NCI-H2081 treated with DMSO at 0.1 percent for 48 hours (cell line): ENCODE data around the gene FNDC3B.

ENCODE experiments used
- DNase-seq: peaks from one replicate; lab custom pipeline; 2025; lab: John Stamatoyannopoulos, UW

Gene FNDC3B

GRCh38 chr3:172136330-172136729 is 97.0 kb downstream of the FNDC3B start:
- no peak for DNase-seq

DNA sequence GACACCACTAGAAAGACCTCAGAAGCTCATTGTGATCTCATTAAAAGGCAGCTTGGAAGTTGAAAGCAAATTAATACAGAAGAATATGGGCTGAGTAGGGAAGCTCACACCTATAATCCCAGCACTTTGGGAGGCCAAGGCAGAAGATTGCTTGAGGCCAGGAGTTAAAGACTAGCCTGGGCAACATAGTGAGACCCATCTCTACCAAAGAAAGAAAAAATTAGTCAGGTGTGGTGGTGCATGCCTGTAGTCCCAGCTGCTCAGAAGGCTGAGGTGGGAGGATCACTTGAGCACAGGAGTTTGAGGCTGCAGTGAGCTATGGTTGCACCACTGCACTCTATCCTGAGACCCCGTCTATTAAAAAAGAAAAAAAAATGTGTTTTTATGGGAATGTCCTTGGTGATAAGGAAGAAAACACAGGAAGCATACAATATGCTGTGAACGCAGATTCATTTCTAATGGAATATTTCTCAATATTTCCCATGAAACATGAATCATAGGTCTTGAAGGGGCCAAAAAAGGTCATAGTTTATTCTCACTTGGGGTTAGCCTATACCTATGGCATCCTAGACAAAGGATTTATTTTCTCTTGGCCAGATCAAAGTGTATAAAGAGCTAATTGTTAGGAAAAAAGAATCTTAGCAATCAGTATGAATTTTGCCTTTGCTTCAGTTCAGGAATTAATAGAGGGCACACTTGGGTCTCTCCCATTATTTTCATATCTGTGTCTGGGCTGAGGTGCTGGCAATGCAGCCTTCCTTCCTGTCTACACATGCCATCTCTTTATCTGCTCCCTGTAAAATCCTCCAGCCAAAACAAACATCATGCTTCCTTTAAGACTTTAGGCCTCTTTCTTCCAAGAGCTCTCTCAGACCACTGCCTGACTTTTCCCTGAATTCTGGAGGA is 98.2 kb downstream of the FNDC3B start:
- no peak for DNase-seq

DNA sequence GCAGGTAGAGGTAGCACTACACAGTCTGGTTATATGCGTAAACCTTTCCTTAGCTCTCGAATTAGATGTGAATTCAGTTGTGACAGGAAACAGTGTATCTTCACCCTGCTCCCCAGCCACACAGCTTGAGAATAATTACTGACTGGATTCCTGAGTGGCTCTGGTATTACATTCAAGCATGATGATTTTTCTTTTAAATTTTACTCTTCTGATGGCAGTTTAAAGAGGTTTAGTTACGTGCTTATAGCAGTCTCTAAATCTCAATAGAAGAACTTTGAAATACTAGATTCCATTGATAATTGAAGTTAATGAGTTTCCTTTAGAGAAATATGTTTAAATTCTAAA is 98.8 kb downstream of the FNDC3B start:
- DNase-seq, result no peak

GRCh38 chr3:172138792-172139507 is 99.6 kb downstream of the FNDC3B start:
- DNase-seq, result no peak

DNA sequence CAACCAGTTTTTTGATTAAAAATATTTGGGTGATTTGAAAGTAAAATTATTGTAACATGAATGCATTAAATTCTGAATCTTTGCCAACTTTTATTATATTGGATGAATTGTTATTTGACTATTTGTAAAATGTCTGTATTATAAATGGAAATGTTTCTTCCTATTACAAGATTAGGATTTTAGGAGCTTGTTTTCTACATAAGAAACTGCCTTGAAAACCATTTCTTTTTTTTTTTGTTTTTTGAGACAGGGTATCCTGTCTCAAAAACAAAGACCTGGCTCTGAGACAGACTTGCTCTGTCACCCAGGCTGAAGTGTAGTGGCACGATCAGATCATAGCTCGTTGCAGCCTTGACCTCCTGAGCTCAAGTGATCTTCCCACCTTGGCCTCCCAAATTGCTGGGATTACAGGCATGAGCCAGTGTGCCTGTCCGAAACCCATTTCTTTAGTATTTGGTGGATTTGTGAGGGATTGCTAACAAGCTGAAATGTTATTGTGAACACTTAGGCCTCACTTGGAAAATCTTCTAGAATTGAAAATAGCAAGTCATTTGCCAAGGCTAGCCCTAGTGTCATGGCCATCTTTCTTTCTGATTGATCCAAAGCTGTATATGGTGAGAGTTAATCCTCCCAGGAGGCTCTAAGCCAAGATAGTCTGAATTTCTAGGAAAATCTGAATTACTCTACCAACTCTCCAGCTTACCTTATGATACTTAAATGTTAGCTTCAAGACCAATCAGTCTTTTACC is 100.3 kb downstream of the FNDC3B start:
- DNase-seq, result no peak

- DNase-seq, result no peak
Observed at GRCh38 chr3:172140499-172141391, 101.4 kb downstream of the FNDC3B start.

DNA sequence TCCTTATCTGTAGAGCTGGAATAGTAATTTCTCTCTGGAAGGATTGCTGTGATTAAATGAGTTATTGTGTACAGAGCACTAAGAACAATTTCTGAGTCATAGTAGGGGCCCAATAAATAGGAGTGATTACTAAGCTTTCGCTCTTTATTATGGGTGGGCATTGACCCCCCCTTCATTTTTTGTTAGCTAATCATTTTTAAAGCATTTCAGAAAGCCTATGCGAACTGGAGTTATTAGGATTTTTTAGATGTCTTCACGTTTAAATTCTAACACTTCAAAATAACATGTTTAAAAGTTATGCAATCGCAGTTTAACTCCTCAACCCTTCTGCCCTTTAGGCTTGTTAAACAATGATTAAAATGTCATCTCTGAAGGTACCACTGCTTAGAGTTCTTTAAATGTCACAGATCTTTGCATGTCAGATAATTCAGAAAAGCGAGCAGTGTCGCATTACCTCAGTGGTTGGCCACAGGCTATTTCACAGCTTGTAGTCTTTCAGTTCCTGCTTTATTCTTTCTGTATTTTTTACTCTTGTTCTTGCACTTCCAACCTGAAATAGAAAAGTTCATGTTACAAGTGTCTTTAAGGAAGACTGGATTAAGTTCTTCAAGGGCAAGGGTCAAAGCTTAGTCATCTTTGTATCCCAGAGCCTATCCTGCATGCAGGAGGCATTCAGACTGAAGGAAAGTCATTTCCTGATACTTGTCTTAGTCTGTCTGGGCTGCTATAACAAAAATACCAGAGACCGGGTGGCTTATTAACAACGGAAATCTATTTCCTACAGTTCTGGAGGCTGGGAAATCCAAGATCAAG is 102.9 kb downstream of the FNDC3B start:
- no peak for DNase-seq

DNA sequence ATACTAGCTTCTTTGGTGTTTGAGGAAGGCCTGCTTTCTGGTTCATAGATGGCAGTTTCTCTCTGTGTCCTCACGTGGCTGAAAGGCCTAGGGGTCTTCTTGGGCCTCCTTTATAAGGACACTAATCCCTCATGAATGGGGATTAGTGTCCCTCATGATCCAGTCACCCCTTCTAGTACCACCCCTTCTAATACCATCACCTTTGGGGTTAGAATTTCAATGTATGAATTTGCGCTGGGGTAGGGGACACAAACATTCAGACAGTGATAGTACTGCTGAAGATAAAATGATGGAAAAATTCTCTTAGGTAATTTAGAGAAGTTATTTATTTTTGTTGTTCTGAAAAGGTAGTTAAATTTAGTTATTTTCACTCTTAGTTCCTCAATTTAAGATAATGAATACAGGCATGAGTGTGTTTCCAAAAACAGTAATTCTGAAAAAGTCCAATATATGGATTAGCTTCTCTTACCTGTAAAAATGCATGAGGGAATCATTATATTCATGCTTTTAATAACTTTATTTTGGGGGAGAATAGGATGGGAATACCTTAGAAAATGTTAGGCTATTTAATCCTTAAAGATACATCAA is 103.6 kb downstream of the FNDC3B start:
- DNase-seq, result no peak

GRCh38 chr3:172143739-172144497 is 104.5 kb downstream of the FNDC3B start:
- no peak for DNase-seq

GRCh38 chr3:172144601-172145000 is 105.2 kb downstream of the FNDC3B start:
- DNase-seq, result no peak

- DNase-seq, result no peak
Observed at GRCh38 chr3:172145031-172145686, 105.8 kb downstream of the FNDC3B start.

DNA sequence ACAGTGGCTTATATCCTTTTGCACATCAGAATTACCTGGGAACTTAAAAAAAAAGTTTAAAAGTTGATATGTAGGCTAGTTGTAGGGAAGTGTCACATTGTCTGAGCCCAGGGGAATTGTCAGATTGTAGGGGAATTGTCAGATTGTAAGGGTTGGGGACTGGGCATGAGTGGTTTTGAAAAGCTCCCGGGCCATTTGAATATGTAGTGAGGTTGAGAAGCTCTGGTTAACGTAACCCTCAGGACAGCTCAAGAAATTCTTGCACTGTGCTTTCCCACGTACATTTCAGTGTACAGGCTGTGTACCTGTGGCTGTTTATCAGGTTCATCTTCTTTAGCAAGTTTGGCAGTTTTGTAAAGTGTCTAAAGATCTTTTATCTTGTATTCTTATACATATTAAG is 107.0 kb downstream of the FNDC3B start:
- no peak for DNase-seq

GRCh38 chr3:172147113-172147818 is 107.9 kb downstream of the FNDC3B start:
- no peak for DNase-seq

- DNase-seq, result no peak
Observed at GRCh38 chr3:172148241-172148640, 108.9 kb downstream of the FNDC3B start.

GRCh38 chr3:172148702-172149565 is 109.6 kb downstream of the FNDC3B start:
- no peak for DNase-seq

GRCh38 chr3:172150268-172150667 is 110.9 kb downstream of the FNDC3B start:
- DNase-seq, result no peak

DNA sequence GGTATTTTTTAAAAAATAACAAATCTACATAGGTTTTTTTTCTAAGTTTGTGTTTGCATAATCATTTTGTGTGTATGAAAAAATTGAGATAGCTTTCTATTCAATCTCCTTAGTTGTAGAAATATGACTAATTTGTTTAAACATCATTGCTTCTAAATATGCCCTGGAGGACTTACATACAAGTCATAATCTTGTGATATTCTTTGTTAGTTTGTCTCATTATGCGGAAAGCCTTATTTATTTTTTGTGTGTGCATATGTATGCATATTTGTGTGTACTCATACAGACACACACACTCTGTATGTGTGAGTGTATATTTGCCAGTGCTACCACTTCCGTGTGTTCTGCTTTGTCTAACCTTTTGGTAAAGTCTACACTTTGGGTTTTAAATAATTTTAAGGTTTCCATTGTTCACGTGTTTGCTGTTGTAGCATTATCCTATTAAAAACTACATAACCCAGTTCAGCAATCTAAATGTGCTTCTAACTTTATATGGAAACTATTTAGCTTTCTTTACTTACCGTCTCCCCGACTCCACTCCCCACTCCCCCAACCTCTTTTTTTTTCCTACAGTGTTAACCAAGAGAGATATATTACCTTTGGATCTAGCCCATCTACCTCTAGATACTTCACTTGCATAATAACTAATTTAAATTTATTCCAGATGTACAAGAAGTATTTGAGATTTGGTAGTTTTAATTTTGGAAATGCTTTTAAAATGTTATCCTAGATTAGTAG is 111.7 kb downstream of the FNDC3B start:
- no peak for DNase-seq
